ENCODE results near the gene LCLAT1.

DNA sequence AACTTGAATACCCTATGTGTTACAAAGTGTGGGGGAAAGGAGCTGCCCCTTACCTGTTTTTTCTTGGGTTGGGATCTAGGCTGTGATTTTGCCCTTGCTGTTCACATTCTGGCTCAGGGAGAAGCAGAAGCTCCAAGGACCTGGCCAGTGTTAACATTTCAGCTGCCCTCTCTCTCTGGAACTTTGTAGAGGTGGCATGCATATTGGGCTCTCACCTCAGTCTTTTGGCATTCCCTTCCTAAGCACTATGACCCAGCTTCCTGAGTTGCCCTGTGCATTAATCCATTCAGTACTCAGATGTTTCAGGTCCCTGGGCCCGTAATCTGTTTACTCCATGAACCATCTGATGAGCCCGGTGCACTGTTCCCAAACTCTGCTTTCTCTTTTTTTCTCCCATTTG lies 12.1 kb downstream of the LCLAT1 start:
- TF ChIP-seq REST (IDR thresholded peaks at IDR 0.05; ENCODE audit: insufficient read depth in 1 of 2, low read depth in 2 of 2, low read length in 1 of 2) = no peak
- TF ChIP-seq, protein P1, sequence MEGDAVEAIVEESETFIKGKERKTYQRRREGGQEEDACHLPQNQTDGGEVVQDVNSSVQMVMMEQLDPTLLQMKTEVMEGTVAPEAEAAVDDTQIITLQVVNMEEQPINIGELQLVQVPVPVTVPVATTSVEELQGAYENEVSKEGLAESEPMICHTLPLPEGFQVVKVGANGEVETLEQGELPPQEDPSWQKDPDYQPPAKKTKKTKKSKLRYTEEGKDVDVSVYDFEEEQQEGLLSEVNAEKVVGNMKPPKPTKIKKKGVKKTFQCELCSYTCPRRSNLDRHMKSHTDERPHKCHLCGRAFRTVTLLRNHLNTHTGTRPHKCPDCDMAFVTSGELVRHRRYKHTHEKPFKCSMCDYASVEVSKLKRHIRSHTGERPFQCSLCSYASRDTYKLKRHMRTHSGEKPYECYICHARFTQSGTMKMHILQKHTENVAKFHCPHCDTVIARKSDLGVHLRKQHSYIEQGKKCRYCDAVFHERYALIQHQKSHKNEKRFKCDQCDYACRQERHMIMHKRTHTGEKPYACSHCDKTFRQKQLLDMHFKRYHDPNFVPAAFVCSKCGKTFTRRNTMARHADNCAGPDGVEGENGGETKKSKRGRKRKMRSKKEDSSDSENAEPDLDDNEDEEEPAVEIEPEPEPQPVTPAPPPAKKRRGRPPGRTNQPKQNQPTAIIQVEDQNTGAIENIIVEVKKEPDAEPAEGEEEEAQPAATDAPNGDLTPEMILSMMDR (IDR thresholded peaks at IDR 0.05) = no peak
